Right lobe of liver (tissue), 6 donors: ENCODE measurements around the gene ACSBG1. TPM values are rescaled to one million over a fixed set of nuclear protein-coding genes. Genes with fewer than 3 reads are reported as not detected.

ENCODE experiments used
- ATAC-seq, 4 donors: fragments of 200-7000 bp; cut with Tn5 transposase; one replicate each; pipeline ENCODE4 v1.9.1; 2020; ENCODE audit warnings: mild to moderate bottlenecking in 4 of 4, moderate library complexity in 4 of 4
- DNase-seq, 3 donors: peaks; one replicate each; pipeline ENCODE4 v3.0.0-alpha.2; 2020
- H3K27ac ChIP-seq, 3 donors: fragments of 200-600 bp; one replicate each; pipeline ENCODE4 v1.8.0; 2022
- H3K27me3 ChIP-seq, 2 donors: fragments of 200-600 bp; one replicate each; pipeline ENCODE4 v1.8.0; 2022
- H3K36me3 ChIP-seq, 4 donors: fragments of 200-600 bp; sonication (generic) in 1 of 4; one replicate each; pipeline versions ENCODE4 v1.5.1 to v1.8.0; 2017 to 2022; ENCODE audit warnings: control low read depth in 1 of 4
- H3K4me1 ChIP-seq, 4 donors: fragments of 200-600 bp; sonication (generic) in 1 of 4; one replicate each; pipeline versions ENCODE4 v1.5.1 to v1.8.0; 2017 to 2022; ENCODE audit warnings: control low read depth in 1 of 4
- H3K4me3 ChIP-seq, 3 donors: fragments of 200-600 bp; one replicate each; pipeline ENCODE4 v1.8.0; 2022
- H3K9me3 ChIP-seq, 4 donors: fragments of 200-600 bp; sonication (generic) in 1 of 4; one replicate each; pipeline versions ENCODE4 v1.5.1 to v1.8.0; 2017 to 2022; ENCODE audit warnings: control low read depth in 1 of 4
- POLR2A ChIP-seq: fragments of 450-650 bp; IDR thresholded peaks from one replicate; pipeline ENCODE4 v1.6.1; 2017; ENCODE audit warnings: antibody characterized with exemption, mild to moderate bottlenecking
- WGBS: methylation state at CpG from one replicate; pipeline ENCODE4 v1.1.6; 2018; ENCODE audit warnings: low coverage, low lambda C conversion rate; ENCODE audit not compliant: insufficient coverage; ENCODE audit errors: missing lambda C conversion rate; 5-methylcytosine and 5-hydroxymethylcytosine counted together
- intact Hi-C, 2 donors: fragments of 100-400 bp; cut with DNase I; formaldehyde crosslinking; loops; one replicate each; pipeline versions ENCODE4 v1.11.2 to v1.14.1; 2022
- total RNA-seq, 6 experiments: library from RNA; depleted of rRNA in 2 of 6; stranded (reverse); fragments of >200 nt in 2 of 6; fragmentation: NEBNext Ultra II Directional in 3 of 6; extraction: Animal tissue kit (Norgen Biotek cat#: 25700) in 3 of 6; gene quantifications; one replicate each; pipeline versions ENCODE4 v1.1.0 to v1.2.4, GENCODE V29; 2016 to 2023
- TF ChIP-seq, protein P1 (sequence below), 4 donors: fragments of 200-600 bp in 3 of 4; fragments of 450-650 bp in 1 of 4; IDR thresholded peaks; one replicate each; pipeline versions ENCODE4 v1.5.1 to v1.8.0; 2016 to 2022; ENCODE audit warnings: antibody characterized with exemption in 4 of 4, mild to moderate bottlenecking in 2 of 4
- donor health status: DM: no; HTN: yes; CAD: no.
- donor health status: DM: no; HTN: no; CAD: no.
- donor health status: DM: no; HTN: no; CAD: no.
- donor health status: DM: no; HTN: yes; CAD: no.
- donor health status: DM: no; HTN: yes; CAD: no.

Gene ACSBG1
- total RNA-seq, 6 experiments from 2014 or later = not detected

DNA sequence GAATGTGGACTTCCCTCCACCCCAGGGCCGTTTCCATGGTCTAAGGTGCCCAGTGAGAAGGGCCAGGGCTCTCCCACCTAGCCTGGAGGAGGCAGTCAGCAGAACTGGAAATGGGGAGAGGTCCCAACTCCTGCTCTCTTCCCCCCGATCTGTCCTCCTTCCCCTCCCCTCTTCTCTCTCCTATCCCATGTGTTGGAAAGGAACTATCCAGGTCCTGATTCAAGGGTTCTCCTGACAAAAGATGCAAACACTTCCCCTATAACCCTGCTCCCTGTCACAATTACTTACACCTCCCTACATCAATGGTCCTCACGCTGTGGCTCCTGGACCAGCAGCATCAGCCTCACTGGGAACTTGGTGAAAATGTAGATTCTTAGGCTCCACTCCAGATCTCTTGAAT lies 109.1 kb downstream of the ACSBG1 start:
- WGBS = 100% methylated on average over 2 of the region's 3 CpGs
- TF ChIP-seq, protein P1, sequence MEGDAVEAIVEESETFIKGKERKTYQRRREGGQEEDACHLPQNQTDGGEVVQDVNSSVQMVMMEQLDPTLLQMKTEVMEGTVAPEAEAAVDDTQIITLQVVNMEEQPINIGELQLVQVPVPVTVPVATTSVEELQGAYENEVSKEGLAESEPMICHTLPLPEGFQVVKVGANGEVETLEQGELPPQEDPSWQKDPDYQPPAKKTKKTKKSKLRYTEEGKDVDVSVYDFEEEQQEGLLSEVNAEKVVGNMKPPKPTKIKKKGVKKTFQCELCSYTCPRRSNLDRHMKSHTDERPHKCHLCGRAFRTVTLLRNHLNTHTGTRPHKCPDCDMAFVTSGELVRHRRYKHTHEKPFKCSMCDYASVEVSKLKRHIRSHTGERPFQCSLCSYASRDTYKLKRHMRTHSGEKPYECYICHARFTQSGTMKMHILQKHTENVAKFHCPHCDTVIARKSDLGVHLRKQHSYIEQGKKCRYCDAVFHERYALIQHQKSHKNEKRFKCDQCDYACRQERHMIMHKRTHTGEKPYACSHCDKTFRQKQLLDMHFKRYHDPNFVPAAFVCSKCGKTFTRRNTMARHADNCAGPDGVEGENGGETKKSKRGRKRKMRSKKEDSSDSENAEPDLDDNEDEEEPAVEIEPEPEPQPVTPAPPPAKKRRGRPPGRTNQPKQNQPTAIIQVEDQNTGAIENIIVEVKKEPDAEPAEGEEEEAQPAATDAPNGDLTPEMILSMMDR (IDR thresholded peaks at IDR 0.05) = no peak
- TF ChIP-seq POLR2A = no peak
- no peaks in the 10 kb centered on the region for H3K27me3 ChIP-seq
- no peak overlapping the region for H3K27ac ChIP-seq
- H3K4me3 ChIP-seq = no peak overlapping the region
- ATAC-seq = no peak
- intact Hi-C loops = loop anchor here in 1 of 2 donors (5.0 kb wide), 1 partner anchor 117 kb away; no protein-coding TSS in a partner anchor
- no peaks in the 10 kb centered on the region for H3K9me3 ChIP-seq
- no peaks in the 10 kb centered on the region for H3K36me3 ChIP-seq
- H3K4me1 ChIP-seq = peaks cover 0 to 4% (median 0%) of the 10 kb centered on the region in 4 donors
- DNase-seq = no peak

DNA sequence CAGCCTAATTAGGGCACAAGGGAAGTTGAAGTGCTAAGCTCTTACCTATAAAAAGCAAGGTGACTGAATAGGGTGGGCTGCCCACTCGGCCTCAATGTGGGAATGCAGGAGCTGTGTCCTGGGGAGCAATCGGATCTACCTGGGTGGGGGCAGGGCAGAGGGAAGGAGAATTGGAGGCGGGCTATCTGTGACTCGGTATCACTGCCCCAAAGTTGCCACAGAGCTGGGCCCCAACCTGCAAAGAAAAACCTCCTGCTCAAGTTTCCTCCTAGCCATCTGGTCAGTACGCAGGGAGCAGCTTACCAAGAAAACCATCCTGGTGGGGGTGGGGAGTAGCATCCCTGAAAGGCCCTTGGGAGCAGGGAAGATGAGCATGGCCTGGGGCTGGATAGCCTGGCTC lies 113.8 kb downstream of the ACSBG1 start:
- WGBS = 88% methylated on average over 4 of the region's 5 CpGs
- Histone ChIP-seq H3K4me1 (peaks cover 0 to 2% (median 0%) of the 10 kb centered on the region in 4 donors), H3K4me3 (no peak overlapping the region), H3K9me3 (no peaks in the 10 kb centered on the region), H3K27ac (no peak overlapping the region), H3K36me3 (no peaks in the 10 kb centered on the region), H3K27me3 (no peaks in the 10 kb centered on the region)
- TF ChIP-seq POLR2A = no peak
- TF ChIP-seq, protein P1 (IDR thresholded peaks at IDR 0.05) = no peak
- no peak for DNase-seq
- intact Hi-C loops = loop anchor here in 1 of 2 donors (5.0 kb wide), 1 partner anchor 72 kb away; no protein-coding TSS in a partner anchor
- ATAC-seq = no peak

Other genes starting within 250 kb of the ACSBG1 start
- 10 to 100 TPM; 23.7 to 81.4 (median 29.6) TPM for gene TBC1D2B, start 156.9 kb downstream of the ACSBG1 start, total RNA-seq
- gene SH2D7, start 142.0 kb downstream of the ACSBG1 start, total RNA-seq = not detected
- 1 to 10 TPM in 2 of 6 experiments, under 1 TPM in 3, not detected in 1; 0.22 to 1.3 (median 0.74) TPM for gene CIB2, start 103.1 kb downstream of the ACSBG1 start, total RNA-seq
- gene IDH3A, start 85.2 kb downstream of the ACSBG1 start, total RNA-seq = 10 to 100 TPM; 22.0 to 46.5 (median 34.6) TPM
- 1 to 10 TPM in 4 of 6 experiments, under 1 TPM in 2; 0.73 to 3.4 (median 1.9) TPM for gene DNAJA4, start 30.0 kb upstream of the ACSBG1 start, total RNA-seq
- gene SKIC8, start 65.0 kb upstream of the ACSBG1 start, total RNA-seq = 10 to 100 TPM; 21.7 to 30.3 (median 23.0) TPM
- not detected for gene CRABP1, start 105.8 kb upstream of the ACSBG1 start, total RNA-seq
- 10 to 100 TPM; 17.1 to 36.2 (median 25.6) TPM for gene IREB2, start 203.7 kb upstream of the ACSBG1 start, total RNA-seq